Neuronal stem cell (in vitro differentiated cells): Measurements from ENCODE around the gene MYO1E.

ENCODE experiments used
- DNase-seq: peaks from one replicate; pipeline ENCODE4 v3.0.0-alpha.2; 2013; ENCODE audit warnings: low spot score
- H2AFZ ChIP-seq: one replicate; pipeline ENCODE4 v1.6.1; 2013; ENCODE audit warnings: mild to moderate bottlenecking, low read length, inconsistent platforms
- H2AK5ac ChIP-seq: 2 replicates; pipeline ENCODE4 v1.6.1; 2013; ENCODE audit warnings: low read depth, mild to moderate bottlenecking, inconsistent platforms, low read length, moderate library complexity, mixed read lengths
- H2BK120ac ChIP-seq: 2 replicates; pipeline ENCODE4 v1.6.1; 2013; ENCODE audit warnings: low read depth, mild to moderate bottlenecking, inconsistent platforms, low read length, moderate library complexity, mixed read lengths
- H2BK12ac ChIP-seq: one replicate; pipeline ENCODE4 v1.6.1; 2013; ENCODE audit warnings: low read length, inconsistent platforms
- H2BK15ac ChIP-seq: 2 replicates; pipeline ENCODE4 v1.6.1; 2013; ENCODE audit warnings: mild to moderate bottlenecking, low read length, inconsistent platforms, mixed read lengths
- H2BK5ac ChIP-seq: one replicate; pipeline ENCODE4 v1.6.1; 2013; ENCODE audit warnings: inconsistent platforms, mild to moderate bottlenecking, low read length, moderate library complexity
- H3K14ac ChIP-seq: one replicate; pipeline ENCODE4 v1.6.1; 2013; ENCODE audit warnings: low read length, inconsistent platforms
- H3K18ac ChIP-seq: 2 replicates; pipeline ENCODE4 v1.6.1; 2013; ENCODE audit warnings: low read length, inconsistent platforms
- H3K23ac ChIP-seq: 2 replicates; pipeline ENCODE4 v1.6.1; 2013; ENCODE audit warnings: low read depth, mild to moderate bottlenecking, mixed read lengths, low read length, inconsistent platforms; ENCODE audit not compliant: poor library complexity
- H3K27ac ChIP-seq: replicated peaks from 3 replicates; pipeline ENCODE4 v1.5.1; 2013; ENCODE audit warnings: low read length, inconsistent platforms
- H3K27me3 ChIP-seq, 3 experiments: 2 replicates each; pipeline ENCODE4 v1.6.1; 2013; ENCODE audit warnings: low read length in 3 of 3, mild to moderate bottlenecking in 2 of 3, inconsistent platforms in 1 of 3, low read depth in 1 of 3, mixed read lengths in 1 of 3, moderate library complexity in 1 of 3; ENCODE audit not compliant: control insufficient read depth in 3 of 3, insufficient read depth in 3 of 3
- H3K36me3 ChIP-seq, 2 donors: replicated peaks in 1 of 2; 2 replicates each; pipeline ENCODE4 v1.6.1; 2013; ENCODE audit warnings: low read length in 2 of 2; ENCODE audit not compliant: control insufficient read depth in 2 of 2, insufficient read depth in 2 of 2
- H3K4ac ChIP-seq: 2 replicates; pipeline ENCODE4 v1.6.1; 2013; ENCODE audit warnings: inconsistent platforms, mild to moderate bottlenecking, low read length, moderate library complexity
- H3K4me1 ChIP-seq, 2 donors: 1 replicate in 1 of 2; 2 replicates in 1 of 2; pipeline ENCODE4 v1.6.1; 2013; ENCODE audit warnings: low read length in 2 of 2, low read depth in 1 of 2; ENCODE audit not compliant: control insufficient read depth in 2 of 2, insufficient read depth in 1 of 2
- H3K4me2 ChIP-seq: one replicate; pipeline ENCODE4 v1.6.1; 2013; ENCODE audit warnings: mild to moderate bottlenecking, low read length, inconsistent platforms; ENCODE audit not compliant: insufficient read depth, poor library complexity, severe bottlenecking
- H3K4me3 ChIP-seq, 2 donors: 2 replicates each; pipeline ENCODE4 v1.5.1; 2013; ENCODE audit warnings: low read length in 2 of 2, mild to moderate bottlenecking in 2 of 2, inconsistent platforms in 1 of 2, moderate library complexity in 1 of 2
- H3K79me1 ChIP-seq: one replicate; pipeline ENCODE4 v1.6.1; 2013; ENCODE audit warnings: low read depth, mild to moderate bottlenecking, inconsistent platforms, low read length, moderate library complexity
- H3K9ac ChIP-seq: one replicate; pipeline ENCODE4 v1.6.1; 2013; ENCODE audit warnings: mild to moderate bottlenecking, low read depth, low read length, inconsistent platforms; ENCODE audit not compliant: poor library complexity
- H3K9me3 ChIP-seq, 2 donors: replicated peaks in 1 of 2; 2 replicates each; pipeline versions ENCODE3 to v1.6.1; 2013; ENCODE audit warnings: low read length in 2 of 2, mild to moderate bottlenecking in 2 of 2, inconsistent platforms in 1 of 2, low read depth in 1 of 2, mixed read lengths in 1 of 2, moderate library complexity in 1 of 2; ENCODE audit not compliant: control insufficient read depth in 2 of 2, insufficient read depth in 1 of 2
- H4K8ac ChIP-seq: one replicate; pipeline ENCODE4 v1.6.1; 2013; ENCODE audit warnings: low read depth, mild to moderate bottlenecking, inconsistent platforms, low read length, moderate library complexity
- H4K91ac ChIP-seq: one replicate; pipeline ENCODE4 v1.6.1; 2013; ENCODE audit warnings: low read length, low read depth, mild to moderate bottlenecking, inconsistent platforms; ENCODE audit not compliant: poor library complexity
- WGBS, 2 donors: extraction: QIAGEN DNeasy Blood & Tissue Kit; methylation state at CpG; one replicate each; pipeline ENCODE4 v1.1.7; 2013; ENCODE audit warnings: missing lambda C conversion rate in 2 of 2, mixed read lengths in 1 of 2; ENCODE audit not compliant: insufficient read length in 2 of 2, insufficient replicate concordance in 1 of 2; ENCODE audit errors: extremely low coverage in 2 of 2; 5-methylcytosine and 5-hydroxymethylcytosine counted together

Gene MYO1E

DNA sequence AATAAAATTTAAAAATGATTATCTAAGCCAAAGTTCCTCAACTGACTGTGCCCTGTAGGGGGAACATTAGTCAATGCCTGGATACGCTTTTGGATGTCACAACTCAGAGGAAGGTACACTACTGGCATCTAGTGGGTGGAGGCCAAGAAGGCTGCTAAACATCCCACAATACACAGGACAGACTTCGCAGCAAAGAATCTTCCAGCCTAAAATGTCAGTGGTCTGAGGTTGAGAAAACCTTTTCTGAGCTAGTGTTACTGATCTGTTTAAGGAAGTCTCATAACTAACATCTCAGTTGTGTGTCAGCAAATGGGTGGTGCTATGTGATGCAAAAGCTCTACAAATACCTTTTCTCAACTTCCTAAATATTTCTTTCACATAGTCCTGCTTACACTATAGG, 186.9 kb downstream of the MYO1E start:
- Histone ChIP-seq H3K36me3 (peaks cover 0 to 29% of the 10 kb centered on the region in 2 donors), H4K91ac (no peak overlapping the region), H3K27ac (no peak overlapping the region), H3K9ac (no peak overlapping the region), H2BK5ac (no peak overlapping the region), H3K27me3 (no peaks in the 10 kb centered on the region), H3K4me1 (peaks cover 0 to 2% of the 10 kb centered on the region in 2 donors), H2AK5ac (no peak overlapping the region), H3K4me2 (no peak overlapping the region), H3K18ac (no peak overlapping the region), H2AFZ (no peak overlapping the region), H2BK12ac (no peak overlapping the region), H3K9me3 (peaks cover 3 to 23% of the 10 kb centered on the region in 2 donors), H3K14ac (no peak overlapping the region), H3K4me3 (no peak overlapping the region), H4K8ac (no peak overlapping the region), H3K23ac (no peak overlapping the region), H3K4ac (no peak overlapping the region), H2BK15ac (no peak overlapping the region), H3K79me1 (no peaks in the 10 kb centered on the region), H2BK120ac (no peak overlapping the region)
- no CpG with 5 or more reads among the region's 2 CpGs for WGBS, 2 donors
- no peak for DNase-seq

DNA sequence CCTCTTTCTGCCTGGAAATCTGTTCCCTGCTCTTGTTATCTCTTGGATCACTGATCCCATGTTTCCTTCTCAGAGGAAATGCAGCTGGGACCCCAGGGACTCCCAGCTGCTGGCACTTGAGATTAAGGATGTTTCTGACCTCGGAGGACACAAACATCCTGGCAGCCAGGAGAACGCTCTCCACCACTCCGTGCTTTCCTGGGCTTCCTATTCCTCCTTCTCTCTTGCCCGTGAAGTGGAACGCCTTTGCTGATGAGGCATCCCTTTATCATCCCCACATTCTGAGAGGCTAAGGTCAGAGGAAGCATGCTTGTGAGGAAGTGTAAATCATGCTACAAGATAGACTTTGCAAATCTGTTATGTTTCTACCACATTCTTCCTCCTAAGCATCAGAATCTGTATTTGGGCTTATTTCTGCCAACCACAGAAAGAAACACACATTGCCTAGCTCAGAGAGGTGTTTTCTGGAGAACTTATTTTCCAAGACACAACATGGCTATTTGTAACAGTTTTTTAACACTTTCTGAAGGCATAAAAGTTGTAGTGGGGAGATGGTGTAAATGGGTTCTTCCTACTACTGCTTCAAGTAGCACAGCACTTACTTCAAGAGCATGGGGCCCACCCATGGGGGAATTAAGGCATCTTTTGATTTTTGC, 191.6 kb downstream of the MYO1E start:
- Histone ChIP-seq H3K23ac (no peak overlapping the region), H2BK12ac (no peak overlapping the region)

DNA sequence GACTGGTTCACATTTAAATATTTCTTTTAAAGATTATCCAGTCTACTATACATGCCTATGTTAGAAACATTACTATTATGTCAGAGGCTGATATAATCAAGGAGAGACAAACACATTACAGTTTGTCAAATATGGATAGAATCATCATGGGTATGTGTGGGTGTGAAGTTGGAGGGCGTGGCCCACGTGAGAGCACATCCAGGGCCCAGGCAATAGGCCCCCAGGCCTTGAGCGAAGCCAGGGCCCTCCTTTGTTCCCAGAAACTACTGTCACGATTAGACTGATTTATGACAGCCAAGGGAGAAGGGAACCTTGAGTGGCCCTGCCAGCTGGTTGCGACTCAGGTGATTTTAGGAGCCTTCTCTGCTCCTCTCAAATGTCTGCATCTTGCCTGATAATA, 193.0 kb downstream of the MYO1E start:
- no peak overlapping the region for H2AK5ac ChIP-seq
- H3K23ac ChIP-seq = no peak overlapping the region
- no peak overlapping the region for H2AFZ ChIP-seq
- peaks cover 0 to 8% of the 10 kb centered on the region in 2 donors for H3K36me3 ChIP-seq
- no peak overlapping the region for H4K91ac ChIP-seq
- no peak overlapping the region for H3K4ac ChIP-seq
- no peaks in the 10 kb centered on the region for H3K27me3 ChIP-seq
- no peak overlapping the region for H3K27ac ChIP-seq
- H3K18ac ChIP-seq = no peak overlapping the region
- no peak overlapping the region for H3K4me3 ChIP-seq
- H3K4me2 ChIP-seq = no peak overlapping the region
- DNase-seq = no peak
- H2BK120ac ChIP-seq = no peak overlapping the region
- peaks cover 3 to 13% of the 10 kb centered on the region in 2 donors for H3K9me3 ChIP-seq
- no peaks in the 10 kb centered on the region for H3K79me1 ChIP-seq
- peaks cover 0 to 2% of the 10 kb centered on the region in 2 donors for H3K4me1 ChIP-seq
- H2BK15ac ChIP-seq = no peak overlapping the region
- no peak overlapping the region for H3K9ac ChIP-seq
- no peak overlapping the region for H4K8ac ChIP-seq
- H2BK12ac ChIP-seq = no peak overlapping the region
- H2BK5ac ChIP-seq = no peak overlapping the region
- no CpG with 5 or more reads among the region's 5 CpGs for whole genome bisulfite sequencing, 2 donors
- H3K14ac ChIP-seq = no peak overlapping the region

More for the DNA sequence above, 191.6 kb downstream of the MYO1E start:
- H3K4ac ChIP-seq = no peak overlapping the region
- no peaks in the 10 kb centered on the region for H3K4me1 ChIP-seq
- H3K27me3 ChIP-seq = no peaks in the 10 kb centered on the region
- H2BK120ac ChIP-seq = no peak overlapping the region
- H3K36me3 ChIP-seq = peaks cover 0 to 8% of the 10 kb centered on the region in 2 donors
- no peak overlapping the region for H4K8ac ChIP-seq
- H3K4me3 ChIP-seq = no peak overlapping the region
- no peak overlapping the region for H2BK15ac ChIP-seq
- H3K14ac ChIP-seq = no peak overlapping the region
- peaks cover 3 to 13% of the 10 kb centered on the region in 2 donors for H3K9me3 ChIP-seq
- no CpG with 5 or more reads among the region's 5 CpGs for WGBS, 2 donors
- no peak for DNase-seq
- no peak overlapping the region for H2BK5ac ChIP-seq
- H2AK5ac ChIP-seq = no peak overlapping the region
- no peaks in the 10 kb centered on the region for H3K79me1 ChIP-seq
- no peak overlapping the region for H3K9ac ChIP-seq
- no peak overlapping the region for H3K4me2 ChIP-seq
- no peak overlapping the region for H3K27ac ChIP-seq
- H4K91ac ChIP-seq = no peak overlapping the region
- H3K18ac ChIP-seq = no peak overlapping the region
- no peak overlapping the region for H2AFZ ChIP-seq

DNA sequence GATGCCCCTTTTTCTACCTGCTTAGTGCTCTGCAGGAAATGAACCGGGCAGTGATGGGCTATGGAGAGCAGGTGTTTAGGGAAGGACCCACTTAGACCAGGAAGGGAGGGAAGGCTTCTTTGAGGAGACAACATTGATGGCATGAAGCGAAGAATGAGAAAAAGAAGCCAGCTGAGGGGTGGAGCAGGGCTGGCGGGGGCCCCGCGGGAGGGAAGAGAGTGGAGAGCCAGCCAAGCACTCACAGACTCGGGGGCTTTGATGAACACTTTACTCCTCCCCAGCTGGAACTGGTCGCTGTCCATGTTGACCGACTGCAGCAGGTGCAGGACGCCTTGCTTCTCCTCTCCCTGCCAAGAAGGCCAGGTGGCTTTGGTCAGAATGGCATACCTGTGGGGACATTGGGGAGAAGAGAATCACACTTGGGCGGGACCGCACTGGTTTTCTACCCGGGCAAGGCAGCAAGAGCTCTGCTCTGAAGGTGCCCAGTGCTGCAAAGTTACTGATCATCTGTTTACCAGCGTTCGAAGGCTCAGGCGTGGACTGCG, 194.4 kb downstream of the MYO1E start:
- no peak overlapping the region for H3K23ac ChIP-seq
- H3K4me2 ChIP-seq = no peak overlapping the region
- H3K27ac ChIP-seq = no peak overlapping the region
- no peak overlapping the region for H3K4ac ChIP-seq
- peak overlapping the region; percentile 21 for H3K18ac ChIP-seq
- H3K14ac ChIP-seq = no peak overlapping the region
- no peak overlapping the region for H4K8ac ChIP-seq
- H2AFZ ChIP-seq = no peak overlapping the region
- H3K79me1 ChIP-seq = no peaks in the 10 kb centered on the region
- H3K4me3 ChIP-seq = no peak overlapping the region
- H3K9ac ChIP-seq = no peak overlapping the region
- H2AK5ac ChIP-seq = no peak overlapping the region
- H2BK15ac ChIP-seq = peak overlapping the region; percentile 45
- H4K91ac ChIP-seq = no peak overlapping the region
- H3K4me1 ChIP-seq = peaks cover 0 to 2% of the 10 kb centered on the region in 2 donors
- no CpG with 5 or more reads among the region's 16 CpGs for WGBS, 2 donors
- no peak overlapping the region for H2BK120ac ChIP-seq
- no peak overlapping the region for H2BK5ac ChIP-seq
- peaks cover 0 to 10% of the 10 kb centered on the region in 2 donors for H3K36me3 ChIP-seq
- no peak for DNase-seq
- no peak overlapping the region for H2BK12ac ChIP-seq
- peaks cover 3 to 13% of the 10 kb centered on the region in 2 donors for H3K9me3 ChIP-seq
- H3K27me3 ChIP-seq = no peaks in the 10 kb centered on the region
